KG1 (cell line): ENCODE measurements around the gene VTI1B.
A peak's percentile ranks its signal among the peaks of the same experiment; 100 is the strongest.
"Not testable (repeated sequence)": the region's sequence is repeated elsewhere in the genome, so short reads cannot be mapped to it uniquely, and the experiment has no call there.

Experiments used
- DNase-seq: peaks from one replicate; lab custom pipeline; 2025; lab: John Stamatoyannopoulos, UW

Gene VTI1B

GRCh38 chr14:67674480-67675218 is at the start of gene VTI1B:
TSS of gene VTI1B (minus strand) at chr14:67674632. CDS start at chr14:67674489, 143 bp downstream.
- DNase-seq = peak; percentile 77

GRCh38 chr14:67722293-67722692 is 47.9 kb upstream of the VTI1B start:
- no peak for DNase-seq

GRCh38 chr14:67721875-67722274 is 47.4 kb upstream of the VTI1B start:
- DNase-seq = no peak

GRCh38 chr14:67719866-67720265 is 45.4 kb upstream of the VTI1B start:
- no peak for DNase-seq

GRCh38 chr14:67719385-67719784 is 45.0 kb upstream of the VTI1B start:
- DNase-seq = not testable (repeated sequence)

GRCh38 chr14:67718265-67718664 is 43.8 kb upstream of the VTI1B start:
- no peak for DNase-seq

- DNase-seq = no peak
Observed at GRCh38 chr14:67717048-67717447, 42.6 kb upstream of the VTI1B start.

GRCh38 chr14:67710209-67710608 is 35.8 kb upstream of the VTI1B start:
- DNase-seq = no peak

GRCh38 chr14:67709796-67710195 is 35.4 kb upstream of the VTI1B start:
- not testable (repeated sequence) for DNase-seq

GRCh38 chr14:67709346-67709745 is 34.9 kb upstream of the VTI1B start:
- DNase-seq = not testable (repeated sequence)

GRCh38 chr14:67705211-67705610 is 30.8 kb upstream of the VTI1B start:
- no peak for DNase-seq

- peak; percentile 17 for DNase-seq
Observed at GRCh38 chr14:67704484-67705089, 30.2 kb upstream of the VTI1B start.

GRCh38 chr14:67703997-67704396 is 29.6 kb upstream of the VTI1B start:
- no peak for DNase-seq

- DNase-seq = not testable (repeated sequence)
Observed at GRCh38 chr14:67701492-67701891, 27.1 kb upstream of the VTI1B start, which contains the start of gene RDH12. TSS of gene RDH12 (plus strand) at chr14:67701886. CDS start at chr14:67722643, 20,757 bp downstream.

GRCh38 chr14:67698179-67698578 is 23.7 kb upstream of the VTI1B start:
- DNase-seq = no peak

- no peak for DNase-seq
Observed at GRCh38 chr14:67697006-67697405, 22.6 kb upstream of the VTI1B start.

GRCh38 chr14:67695394-67695949 is 21.0 kb upstream of the VTI1B start, which contains the start of gene RDH11:
TSS of gene RDH11 (minus strand) at chr14:67695764. CDS start at chr14:67695703, 61 bp downstream.
- DNase-seq = peak; percentile 76

- DNase-seq = peak; percentile 40
Observed at GRCh38 chr14:67694791-67695393, 20.5 kb upstream of the VTI1B start.

GRCh38 chr14:67690011-67690410 is 15.6 kb upstream of the VTI1B start:
- no peak for DNase-seq

GRCh38 chr14:67683842-67684241 is 9.4 kb upstream of the VTI1B start:
- no peak for DNase-seq

GRCh38 chr14:67680941-67681340 is 6.5 kb upstream of the VTI1B start:
- no peak for DNase-seq

GRCh38 chr14:67680121-67680602 is 5.7 kb upstream of the VTI1B start:
- DNase-seq = no peak
